Measurements from ENCODE around the gene CCDC78. TPM values are rescaled to one million over a fixed set of nuclear protein-coding genes. Genes with fewer than 3 reads are reported as not detected.
A peak's percentile ranks its signal among the peaks of the same experiment; 100 is the strongest.

CCDC78 gene
- total and polyA plus RNA-seq, 2 of the 4 experiments (the other 2 are of a cell fraction) = 0.54 to 4.6 TPM

- BruUV-seq (replicated peaks) = no TSS peak
Measured at GRCh38 chr16:772959-773358, 46.7 kb upstream of the CCDC78 start.

More at GRCh38 chr16:772959-773358, 46.7 kb upstream of the CCDC78 start:
- in situ Hi-C loops (cut with MboI; ENCODE audit: low sequenced_read_pairs) (no loop called here), intact Hi-C loops (cut with micrococcal nuclease) (no loop called here), dilution Hi-C loops (cut with HindIII; ENCODE audit: low sequenced_read_pairs, unreplicated experiment) (no loop called here)
- Histone ChIP-seq H3K4me2 (ENCODE audit: low read depth, low read length) (no peak overlapping the region), H3K14ac (replicated peaks; ENCODE audit: low read depth, low read length) (no peak overlapping the region), H4K20me1 (ENCODE audit: insufficient read depth, low read length) (no peaks in the 10 kb centered on the region), H3K18ac (ENCODE audit: low read depth, low read length) (no peak overlapping the region), H3K27ac (ENCODE audit: insufficient read depth, low read length) (no peak overlapping the region), H4K8ac (ENCODE audit: low read depth in 2 of 2, low read length in 2 of 2) (no peak overlapping the region), H3K56ac (ENCODE audit: extremely low read depth, insufficient read depth, low read length) (no peak overlapping the region), H2BK5ac (ENCODE audit: low read depth, low read length, poor library complexity, severe bottlenecking) (no peak overlapping the region), H4K5ac (ENCODE audit: low read depth, low read length) (no peak overlapping the region), H3K4ac (ENCODE audit: low read depth, low read length) (no peak overlapping the region), H3K9me1 (ENCODE audit: insufficient read depth, low read length) (no peaks in the 10 kb centered on the region), H3K79me1 (ENCODE audit: low read depth in 1 of 2, low read length in 2 of 2) (no peaks in the 10 kb centered on the region), H2AK5ac (ENCODE audit: low read depth, low read length) (no peak overlapping the region), H3K23ac (ENCODE audit: low read depth, low read length) (no peak overlapping the region), H4K91ac (ENCODE audit: insufficient read depth, low read depth, low read length) (no peak overlapping the region), H2BK20ac (ENCODE audit: low read depth, low read length) (no peak overlapping the region), H2AK9ac (replicated peaks; ENCODE audit: low read depth, low read length, poor library complexity) (peak overlapping the region; percentile 13), H3K9ac (ENCODE audit: low read depth, low read length) (no peak overlapping the region), H2AFZ (replicated peaks; ENCODE audit: low read length, poor library complexity) (no peak overlapping the region), H2BK120ac (ENCODE audit: low read depth, low read length) (no peak overlapping the region), H3K4me1 (ENCODE audit: control insufficient read depth, insufficient read depth, low read length) (no peaks in the 10 kb centered on the region), H3K27me3 (ENCODE audit: control insufficient read depth, insufficient read depth, low read length) (no peaks in the 10 kb centered on the region), H3K9me3 (ENCODE audit: control insufficient read depth, insufficient read depth, low read length) (no peaks in the 10 kb centered on the region), H2BK15ac (ENCODE audit: low read depth, low read length) (no peak overlapping the region), H3K4me3 (ENCODE audit: insufficient read depth, low read depth, low read length) (no peak overlapping the region), H3K36me3 (ENCODE audit: control insufficient read depth, insufficient read depth, low read length) (no peaks in the 10 kb centered on the region)
- ATAC-seq (ENCODE audit: low read depth) (no peak), DNase-seq (no peak)
- ChIA-PET POLR2A (ENCODE audit: unreplicated experiment) (no interaction called here), CTCF (no interaction called here)
- WGBS, 2 experiments (ENCODE audit: extremely low coverage in 2 of 2, insufficient read length in 1 of 2) = 80% methylated on average over 3 of the region's 18 CpGs; no CpG with 5 or more reads in 1 of the 2 experiments
- TF ChIP-seq SMC3 (IDR thresholded peaks at IDR 0.05; ENCODE audit: low read depth, low read length) = no peak
- no peak for TF ChIP-seq POLR2A (IDR thresholded peaks at IDR 0.05; ENCODE audit: low read depth, low read length)
- TF ChIP-seq MAFK (IDR thresholded peaks at IDR 0.05; ENCODE audit: low read depth, low read length) = no peak
- TF ChIP-seq RAD21 (IDR thresholded peaks at IDR 0.05; ENCODE audit: low read length) = no peak

Measured in IMR-90 (cell line).